Activated CD4-positive, alpha-beta T cell treated with anti-CD3 and anti-CD28 coated beads for 1 hour (primary cell): ENCODE results near the gene FRG2B.
"Not testable (repeated sequence)": the region's sequence is repeated elsewhere in the genome, so short reads cannot be mapped to it uniquely, and the experiment has no call there.

Experiments
- DNase-seq: peaks from one replicate; pipeline ENCODE4 v3.0.0-alpha.2; 2020

The FRG2B gene

DNA sequence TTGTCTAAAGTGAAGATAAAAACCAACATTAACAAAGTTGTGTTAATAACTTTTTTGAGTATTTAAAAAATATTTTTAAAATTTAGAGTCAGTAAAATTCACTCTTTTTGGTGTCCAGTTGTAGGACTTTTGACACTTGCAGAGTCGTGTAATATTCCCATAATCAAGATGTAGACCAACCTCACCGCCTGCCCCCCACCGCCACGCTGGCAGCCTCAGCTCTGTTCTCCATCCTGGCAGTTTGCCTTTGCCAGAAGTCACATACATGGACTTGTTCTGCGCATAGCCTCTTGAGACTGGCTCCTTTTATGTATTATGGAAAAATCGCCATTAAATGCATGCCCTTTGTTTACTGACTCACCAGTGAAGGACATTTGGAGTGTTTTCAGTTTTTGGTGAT is 33.9 kb downstream of the FRG2B start:
- no peak for DNase-seq

DNA sequence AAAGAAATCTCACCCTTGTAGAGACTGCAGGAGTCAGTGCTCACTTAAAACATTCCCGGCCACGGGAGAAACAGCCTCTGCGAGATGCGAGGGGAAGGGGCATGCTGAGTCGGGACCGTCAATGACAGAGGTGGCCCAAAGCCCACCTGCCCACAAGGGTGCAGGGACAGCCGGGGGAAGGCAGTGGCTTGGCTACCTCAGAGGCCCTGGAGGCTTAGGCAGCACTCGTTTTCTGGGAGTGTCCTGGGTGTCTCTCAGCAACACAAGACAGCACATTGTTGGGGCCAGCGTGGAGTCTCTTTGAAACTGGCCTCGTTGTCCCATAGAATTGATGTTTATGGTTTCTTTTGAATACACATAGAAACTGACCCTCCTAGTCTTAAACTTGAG is 35.6 kb downstream of the FRG2B start:
- no peak for DNase-seq

DNA sequence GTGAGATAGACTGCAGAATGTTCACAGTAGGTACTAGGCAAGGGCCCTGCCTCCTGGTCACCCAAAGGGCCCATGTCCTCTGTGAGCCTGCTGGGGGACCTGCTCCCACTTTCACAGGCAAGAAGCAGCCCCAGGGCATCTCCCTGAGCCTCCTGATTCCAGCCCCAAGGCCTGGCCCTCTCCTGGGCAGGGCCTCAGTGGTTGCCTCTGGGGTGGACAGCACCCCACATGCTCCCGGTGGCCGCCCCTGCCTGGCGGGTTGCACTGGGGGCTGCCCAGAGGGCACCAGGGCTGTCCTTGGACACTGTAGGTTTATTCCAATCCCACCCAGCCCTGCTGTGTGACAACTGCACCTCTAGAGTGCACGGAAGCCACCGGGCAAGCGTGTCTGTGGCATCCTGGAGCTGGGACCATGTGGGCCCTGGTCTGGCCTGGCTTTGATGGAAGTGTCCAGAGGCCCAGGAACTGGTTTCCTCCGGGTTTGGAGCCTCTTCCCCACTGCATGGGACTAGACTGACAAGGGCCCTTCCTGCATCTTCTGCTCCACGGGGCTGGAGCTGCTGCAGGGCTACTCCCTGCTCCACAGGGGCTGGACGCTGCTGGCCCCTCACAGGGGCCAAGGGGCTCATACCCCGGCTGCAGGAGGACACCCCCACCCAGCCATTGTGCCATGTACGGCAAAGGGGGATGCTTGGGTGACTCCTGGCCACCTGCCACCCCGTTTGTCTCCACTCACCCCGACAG is 36.2 kb downstream of the FRG2B start:
- DNase-seq = no peak

DNA sequence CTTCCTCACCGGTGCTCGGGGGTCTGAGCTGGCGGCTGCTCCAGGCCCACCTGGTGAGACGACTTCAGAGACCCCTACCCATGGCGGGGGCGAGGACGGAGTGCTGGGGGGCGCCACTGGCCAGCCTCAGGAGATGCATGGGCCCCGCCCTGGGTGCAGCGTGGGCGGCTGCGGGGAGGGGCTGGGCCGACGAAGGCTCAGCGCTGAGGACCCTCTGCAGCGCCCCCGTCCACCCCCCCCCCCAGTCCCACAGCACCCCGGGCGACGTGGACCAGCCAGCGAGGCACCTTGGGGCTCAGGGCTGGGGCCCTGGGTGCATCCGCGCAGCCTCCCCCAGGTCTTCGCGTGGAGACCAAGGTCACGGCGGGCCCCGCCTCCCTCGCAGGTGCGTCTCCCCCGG is 49.6 kb downstream of the FRG2B start:
- not testable (repeated sequence) for DNase-seq
